IMR-90 (cell line): ENCODE measurements around the gene PRDM2. TPM values are rescaled to one million over a fixed set of nuclear protein-coding genes. Genes with fewer than 3 reads are reported as not detected.

Experiments used
- ATAC-seq: fragments of 200-7000 bp; cut with Tn5 transposase; 2 replicates; pipeline ENCODE4 v1.9.1; 2020; ENCODE audit warnings: low read depth, mild to moderate bottlenecking, moderate library complexity
- BruUV-seq: library from RNA; stranded (reverse); fragments of 400-500 nt; replicated peaks from 2 replicates; lab custom pipeline; 2021; lab: Mats Ljungman, UMichigan
- CTCF ChIA-PET: fragments of 300-600 bp; formaldehyde crosslinking; extraction: SDS; loops from one replicate; lab custom pipeline; 2021; ENCODE audit warnings: antibody characterized with exemption; lab: Yijun Ruan, JAX
- POLR2A ChIA-PET: fragments of 300-600 bp; sonication (Branson Sonifier 250); formaldehyde crosslinking; loops from one replicate; lab custom pipeline; 2022; ENCODE audit warnings: antibody characterized with exemption; ENCODE audit not compliant: unreplicated experiment; lab: Charles Lee
- DNase-seq: peaks from one replicate; pipeline ENCODE4 v3.0.0; 2013
- H2AFZ ChIP-seq: replicated peaks from 2 replicates; pipeline ENCODE3; 2013; ENCODE audit warnings: low read length, mild to moderate bottlenecking; ENCODE audit not compliant: poor library complexity
- H2AK5ac ChIP-seq: 2 replicates; pipeline ENCODE4 v1.6.1; 2013; ENCODE audit warnings: low read depth, low read length, inconsistent platforms
- H2AK9ac ChIP-seq: replicated peaks from 2 replicates; pipeline ENCODE3; 2013; ENCODE audit warnings: mild to moderate bottlenecking, low read depth, low read length, moderate library complexity; ENCODE audit not compliant: poor library complexity
- H2BK120ac ChIP-seq: 2 replicates; pipeline ENCODE4 v1.6.1; 2013; ENCODE audit warnings: low read depth, low read length, inconsistent platforms
- H2BK15ac ChIP-seq: 3 replicates; pipeline ENCODE4 v1.6.1; 2013; ENCODE audit warnings: low read depth, low read length, inconsistent platforms
- H2BK20ac ChIP-seq: 2 replicates; pipeline ENCODE4 v1.6.1; 2013; ENCODE audit warnings: low read depth, mild to moderate bottlenecking, inconsistent platforms, low read length, moderate library complexity
- H2BK5ac ChIP-seq: 2 replicates; pipeline ENCODE4 v1.6.1; 2013; ENCODE audit warnings: mild to moderate bottlenecking, low read depth, low read length, inconsistent platforms; ENCODE audit not compliant: poor library complexity, severe bottlenecking
- H3K14ac ChIP-seq: replicated peaks from 2 replicates; pipeline ENCODE4 v1.6.1; 2013; ENCODE audit warnings: low read depth, low read length, inconsistent platforms
- H3K18ac ChIP-seq: 2 replicates; pipeline ENCODE4 v1.6.1; 2013; ENCODE audit warnings: low read depth, low read length, control low read depth
- H3K23ac ChIP-seq: 2 replicates; pipeline ENCODE4 v1.6.1; 2013; ENCODE audit warnings: low read depth, low read length, inconsistent platforms
- H3K27ac ChIP-seq: 2 replicates; pipeline ENCODE4 v1.5.1; 2013; ENCODE audit warnings: mild to moderate bottlenecking, control low read depth, low read length; ENCODE audit not compliant: insufficient read depth
- H3K27me3 ChIP-seq: 2 replicates; pipeline ENCODE4 v1.6.1; 2013; ENCODE audit warnings: low read length; ENCODE audit not compliant: control insufficient read depth, insufficient read depth
- H3K36me3 ChIP-seq: 2 replicates; pipeline ENCODE4 v1.6.1; 2013; ENCODE audit warnings: low read length, mixed read lengths; ENCODE audit not compliant: control insufficient read depth, insufficient read depth
- H3K4ac ChIP-seq: 2 replicates; pipeline ENCODE4 v1.6.1; 2013; ENCODE audit warnings: low read depth, low read length, inconsistent platforms
- H3K4me1 ChIP-seq: 2 replicates; pipeline ENCODE4 v1.6.1; 2013; ENCODE audit warnings: low read length, mixed read lengths; ENCODE audit not compliant: control insufficient read depth, insufficient read depth
- H3K4me2 ChIP-seq: 2 replicates; pipeline ENCODE4 v1.6.1; 2013; ENCODE audit warnings: low read depth, mild to moderate bottlenecking, control low read depth, low read length, moderate library complexity
- H3K4me3 ChIP-seq: 2 replicates; pipeline ENCODE4 v1.5.1; 2013; ENCODE audit warnings: low read depth, mild to moderate bottlenecking, control low read depth, low read length, moderate library complexity; ENCODE audit not compliant: insufficient read depth
- H3K56ac ChIP-seq: 2 replicates; pipeline ENCODE4 v1.6.1; 2013; ENCODE audit warnings: low read length, inconsistent platforms; ENCODE audit not compliant: insufficient read depth; ENCODE audit errors: extremely low read depth
- H3K79me1 ChIP-seq, 2 experiments: 2 replicates each; pipeline ENCODE4 v1.6.1; 2013; ENCODE audit warnings: low read length in 2 of 2, inconsistent platforms in 1 of 2, low read depth in 1 of 2
- H3K9ac ChIP-seq: 2 replicates; pipeline ENCODE4 v1.6.1; 2013; ENCODE audit warnings: low read depth, low read length, control low read depth
- H3K9me1 ChIP-seq: 2 replicates; pipeline ENCODE4 v1.6.1; 2013; ENCODE audit warnings: low read length, inconsistent platforms; ENCODE audit not compliant: insufficient read depth
- H3K9me3 ChIP-seq: 2 replicates; pipeline ENCODE4 v1.6.1; 2013; ENCODE audit warnings: low read length; ENCODE audit not compliant: control insufficient read depth, insufficient read depth
- H4K20me1 ChIP-seq: 2 replicates; pipeline ENCODE4 v1.6.1; 2013; ENCODE audit warnings: low read length, inconsistent platforms; ENCODE audit not compliant: insufficient read depth
- H4K5ac ChIP-seq: 2 replicates; pipeline ENCODE4 v1.6.1; 2013; ENCODE audit warnings: mild to moderate bottlenecking, low read depth, low read length, control low read depth
- H4K8ac ChIP-seq, 2 experiments: 2 replicates each; pipeline ENCODE4 v1.6.1; 2013; ENCODE audit warnings: low read depth in 2 of 2, low read length in 2 of 2, control low read depth in 1 of 2, inconsistent platforms in 1 of 2
- H4K91ac ChIP-seq: 2 replicates; pipeline ENCODE4 v1.6.1; 2013; ENCODE audit warnings: low read depth, low read length, inconsistent platforms; ENCODE audit not compliant: insufficient read depth
- BHLHE40 ChIP-seq: fragments of 150-350 bp; IDR thresholded peaks from 2 replicates; pipeline ENCODE4 v1.6.1; 2016; ENCODE audit warnings: mild to moderate bottlenecking, low read depth, low read length
- CEBPB ChIP-seq: IDR thresholded peaks from 2 replicates; pipeline ENCODE4 v1.6.1; 2012; ENCODE audit warnings: low read depth, low read length, improper control_type of control experiment
- CHD1 ChIP-seq: IDR thresholded peaks from 2 replicates; pipeline ENCODE4 v1.6.1; 2012; ENCODE audit warnings: low read depth, low read length, improper control_type of control experiment
- ELK1 ChIP-seq: fragments of 150-350 bp; IDR thresholded peaks from 2 replicates; pipeline ENCODE4 v1.6.1; 2016; ENCODE audit warnings: low read depth, mild to moderate bottlenecking, low read length, moderate library complexity, borderline replicate concordance
- FOS ChIP-seq: fragments of 150-350 bp; IDR thresholded peaks from 2 replicates; pipeline ENCODE4 v1.6.1; 2016; ENCODE audit warnings: low read depth, low read length
- MAFK ChIP-seq: IDR thresholded peaks from 2 replicates; pipeline ENCODE4 v1.6.1; 2012; ENCODE audit warnings: low read depth, low read length, improper control_type of control experiment
- MAZ ChIP-seq: IDR thresholded peaks from 2 replicates; pipeline ENCODE4 v1.6.1; 2012; ENCODE audit warnings: low read depth, mild to moderate bottlenecking, low read length, improper control_type of control experiment, moderate library complexity, borderline replicate concordance
- NFE2L2 ChIP-seq: fragments of 150-350 bp; IDR thresholded peaks from 2 replicates; pipeline ENCODE4 v1.6.1; 2016; ENCODE audit warnings: low read depth, mild to moderate bottlenecking, low read length
- POLR2A ChIP-seq: IDR thresholded peaks from 2 replicates; pipeline ENCODE4 v1.6.1; 2012; ENCODE audit warnings: mild to moderate bottlenecking, low read depth, low read length
- RAD21 ChIP-seq: IDR thresholded peaks from 2 replicates; pipeline ENCODE4 v1.6.1; 2012; ENCODE audit warnings: low read length, improper control_type of control experiment
- RCOR1 ChIP-seq: IDR thresholded peaks from 2 replicates; pipeline ENCODE4 v1.6.1; 2012; ENCODE audit warnings: mild to moderate bottlenecking, low read length, improper control_type of control experiment; ENCODE audit not compliant: insufficient replicate concordance
- RFX5 ChIP-seq: IDR thresholded peaks from 2 replicates; pipeline ENCODE4 v1.8.0; 2012; ENCODE audit warnings: low read depth, mild to moderate bottlenecking, low read length, moderate library complexity
- SMC3 ChIP-seq: fragments of 150-350 bp; IDR thresholded peaks from 2 replicates; pipeline ENCODE4 v1.6.1; 2016; ENCODE audit warnings: low read depth, mild to moderate bottlenecking, antibody characterized with exemption, low read length, moderate library complexity
- WGBS, 2 experiments: methylation state at CpG; one replicate each; pipeline versions ENCODE4 v1.1.5 to v1.1.7; 2013; ENCODE audit warnings: missing lambda C conversion rate in 2 of 2; ENCODE audit not compliant: insufficient read length in 1 of 2; ENCODE audit errors: extremely low coverage in 2 of 2; 5-methylcytosine and 5-hydroxymethylcytosine counted together
- dilution Hi-C: fragments of 300-500 bp; cut with HindIII; formaldehyde crosslinking; loops from one replicate; pipeline ENCODE4 v1.14.3; 2018; ENCODE audit warnings: low sequenced_read_pairs; ENCODE audit not compliant: unreplicated experiment
- in situ Hi-C: fragments of 300-500 bp; cut with MboI; formaldehyde crosslinking; loops from 3 replicates; pipeline ENCODE4 v1.14.3; 2019; ENCODE audit warnings: low sequenced_read_pairs, inconsistent platforms, mixed read lengths
- intact Hi-C: fragments of 100-400 bp; cut with micrococcal nuclease; formaldehyde crosslinking; loops from 2 replicates; pipeline ENCODE4 v1.10.0; 2022
- polyA plus RNA-seq, 3 experiments: library from polyadenylated mRNA; depleted of rRNA; stranded (reverse); fragments of >200 nt; gene quantifications; 2 replicates each; pipeline ENCODE4 v1.2.3, GENCODE V29; 2012; ENCODE audit warnings: low replicate concordance in 1 of 3
- total RNA-seq: library from RNA; depleted of rRNA; stranded (reverse); fragments of >200 nt; gene quantifications from 2 replicates; pipeline ENCODE4 v1.2.3, GENCODE V29; 2012
- TF ChIP-seq, protein P1 (sequence below): fragments of 150-350 bp; IDR thresholded peaks from 2 replicates; pipeline ENCODE4 v1.6.1; 2017; ENCODE audit warnings: mild to moderate bottlenecking, antibody characterized with exemption, low read length, low read depth

The PRDM2 gene
- total and polyA plus RNA-seq, 2 of the 4 experiments (the other 2 are of a cell fraction): 3.4 to 8.9 TPM

DNA sequence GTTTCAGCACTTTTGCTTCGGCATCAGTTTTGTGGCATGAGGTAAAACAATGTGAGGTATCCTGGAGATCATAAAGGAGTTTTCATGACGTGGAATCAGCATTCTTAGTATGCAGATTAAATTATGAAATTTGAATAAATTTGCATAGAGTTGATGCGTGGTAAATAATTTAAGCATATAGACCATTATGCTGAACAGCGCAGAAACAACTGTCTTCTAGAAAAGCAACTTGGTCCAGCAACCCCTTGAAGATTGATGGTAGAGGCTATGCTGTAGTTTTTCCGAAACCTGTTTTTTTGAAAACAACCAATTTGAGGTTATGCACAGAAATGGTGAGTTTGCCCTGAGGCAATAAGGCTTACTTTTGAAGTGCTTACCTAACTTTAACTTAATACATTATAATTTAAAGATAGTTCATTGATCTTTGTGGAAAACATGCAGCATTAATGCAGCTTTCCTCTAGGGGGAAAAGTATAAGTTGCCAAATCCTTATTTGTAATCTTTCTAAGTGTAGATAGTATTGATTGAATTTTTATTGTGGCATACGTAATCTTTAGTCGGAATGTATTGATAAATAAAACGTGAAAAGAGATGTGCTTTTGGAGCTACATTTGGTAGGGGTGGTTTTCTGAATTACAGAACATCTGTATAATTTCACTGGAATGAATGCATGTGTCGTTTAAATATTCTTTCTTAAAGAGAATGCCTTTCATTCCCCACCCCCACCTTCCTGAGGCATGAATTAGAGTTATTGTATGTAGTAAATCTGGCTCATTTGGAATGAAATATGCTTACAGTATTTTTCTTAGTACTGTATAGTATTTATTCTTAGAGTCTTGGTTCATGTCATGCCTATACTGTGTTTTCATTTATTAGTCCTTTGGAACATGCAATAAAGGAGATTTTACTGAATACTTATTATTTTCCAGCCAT lies 3.8 kb downstream of the PRDM2 start:
- Histone ChIP-seq H2BK20ac (no peak overlapping the region), H2AFZ (no peak overlapping the region), H3K18ac (no peak overlapping the region), H3K36me3 (no peaks in the 10 kb centered on the region), H2AK5ac (no peak overlapping the region), H3K56ac (no peak overlapping the region), H3K27ac (no peak overlapping the region), H4K91ac (no peak overlapping the region), H2BK5ac (no peak overlapping the region), H3K9ac (no peak overlapping the region), H3K4me2 (no peak overlapping the region), H3K27me3 (no peaks in the 10 kb centered on the region), H3K9me1 (no peaks in the 10 kb centered on the region), H2AK9ac (no peak overlapping the region), H2BK15ac (no peak overlapping the region), H3K14ac (no peak overlapping the region), H4K5ac (no peak overlapping the region), H3K79me1 (peaks cover 11 to 17% of the 10 kb centered on the region in 2 experiments), H3K4ac (no peak overlapping the region), H3K23ac (no peak overlapping the region), H3K4me3 (no peak overlapping the region), H3K4me1 (peaks cover 6% of the 10 kb centered on the region), H2BK120ac (no peak overlapping the region), H4K20me1 (no peaks in the 10 kb centered on the region; the same call in 1 of the 2 replicates), H4K8ac (no peak overlapping the region), H3K9me3 (no peaks in the 10 kb centered on the region)
- ChIA-PET POLR2A (no interaction called here), CTCF (interaction anchor here (0.7 kb wide), 1 partner anchor 1082 kb away, joined by 3 read pairs; no protein-coding TSS in a partner anchor)
- dilution Hi-C loops: no loop called here
- ATAC-seq: no peak
- BruUV-seq: no TSS peak
- no peak for DNase-seq
- in situ Hi-C loops: no loop called here
- intact Hi-C loops: no loop called here
- 100% methylated on average over 3 of the region's 9 CpGs; no CpG with 5 or more reads in 1 of the 2 experiments for WGBS, 2 experiments
- TF ChIP-seq CHD1 (no peak), RCOR1 (no peak), MAFK (no peak), MAZ (no peak), POLR2A (no peak), SMC3 (no peak), CEBPB (no peak), FOS (no peak), NFE2L2 (no peak), ELK1 (no peak), RAD21 (no peak), BHLHE40 (no peak), RFX5 (no peak)
- TF ChIP-seq, protein P1, sequence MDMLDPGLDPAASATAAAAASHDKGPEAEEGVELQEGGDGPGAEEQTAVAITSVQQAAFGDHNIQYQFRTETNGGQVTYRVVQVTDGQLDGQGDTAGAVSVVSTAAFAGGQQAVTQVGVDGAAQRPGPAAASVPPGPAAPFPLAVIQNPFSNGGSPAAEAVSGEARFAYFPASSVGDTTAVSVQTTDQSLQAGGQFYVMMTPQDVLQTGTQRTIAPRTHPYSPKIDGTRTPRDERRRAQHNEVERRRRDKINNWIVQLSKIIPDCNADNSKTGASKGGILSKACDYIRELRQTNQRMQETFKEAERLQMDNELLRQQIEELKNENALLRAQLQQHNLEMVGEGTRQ: no peak
